HL-60 (cell line): ENCODE results near the gene ABO.

Experiments used
- CTCF ChIP-seq: IDR thresholded peaks from one replicate; pipeline ENCODE4 v1.5.1; 2011; ENCODE audit warnings: low read length, control low read depth, inconsistent platforms; ENCODE audit not compliant: insufficient read depth
- POLR2AphosphoS5 ChIP-seq: IDR thresholded peaks from 2 replicates; pipeline ENCODE4 v1.6.1; 2012; ENCODE audit warnings: low read depth

GRCh38 chr9:133238272-133238850 is 36.6 kb downstream of the ABO start:
- TF ChIP-seq CTCF (no peak), POLR2AphosphoS5 (no peak)
